ENCODE results near the gene ADSS1.

Gene ADSS1

GRCh38 chr14:104723651-104724406 lies at the start of gene ADSS1:
Gene ADSS1 (plus strand): TSS chr14:104724229. CDS start chr14:104724271, 42 bp downstream.
- peak within 1 kb of the TSS; percentile 81 for H3K27ac ChIP-seq
- ChIA-PET POLR2A (ENCODE audit: low non-redundant PET) (interaction anchor here (0.6 kb wide), 1 partner anchor 27 kb away, joined by 3 read pairs; no protein-coding TSS in a partner anchor), CTCF (interaction anchor here (0.6 to 4.7 kb wide), 10 partner anchors 9 to 1819 kb away, joined by 3 to 28 read pairs (median 5); no protein-coding TSS in a partner anchor)
- DNase-seq (ENCODE audit: low spot score): peak; percentile 67
- TF ChIP-seq CTCF (conservative IDR thresholded peaks at IDR 0.05; ENCODE audit: low read depth): peak; percentile 96

GRCh38 chr14:104675447-104675846 lies 48.6 kb upstream of the ADSS1 start:
- ChIA-PET POLR2A (ENCODE audit: low non-redundant PET) (no interaction called here), CTCF (interaction anchor here (0.6 kb wide), 1 partner anchor 1021 kb away, joined by 4 read pairs; no protein-coding TSS in a partner anchor)
- no peak for TF ChIP-seq CTCF (conservative IDR thresholded peaks at IDR 0.05; ENCODE audit: low read depth)
- DNase-seq (ENCODE audit: low spot score): no peak
- H3K27ac ChIP-seq: no peak overlapping the region

- no peak for DNase-seq (ENCODE audit: low spot score)
- ChIA-PET CTCF (interaction anchor here (0.6 kb wide), 1 partner anchor 1022 kb away, joined by 4 read pairs; no protein-coding TSS in a partner anchor), POLR2A (ENCODE audit: low non-redundant PET) (no interaction called here)
- TF ChIP-seq CTCF (conservative IDR thresholded peaks at IDR 0.05; ENCODE audit: low read depth): no peak
- peak overlapping the region; percentile 99 for H3K27ac ChIP-seq
Observed at GRCh38 chr14:104676130-104676693, 47.8 kb upstream of the ADSS1 start.

- no peak for TF ChIP-seq CTCF (conservative IDR thresholded peaks at IDR 0.05; ENCODE audit: low read depth)
- ChIA-PET CTCF (interaction anchor here (0.6 kb wide), 1 partner anchor 21 kb away, joined by 4 read pairs; no protein-coding TSS in a partner anchor), POLR2A (ENCODE audit: low non-redundant PET) (no interaction called here)
- H3K27ac ChIP-seq: peak overlapping the region; percentile 99
- DNase-seq (ENCODE audit: low spot score): no peak
Observed at GRCh38 chr14:104676694-104677511, 47.1 kb upstream of the ADSS1 start.

- ChIA-PET POLR2A (ENCODE audit: low non-redundant PET) (interaction anchor here (0.6 kb wide), 1 partner anchor 368 kb away, joined by 4 read pairs; no protein-coding TSS in a partner anchor), CTCF (interaction anchor here (0.6 to 1.0 kb wide), 4 partner anchors 12 to 1488 kb away, joined by 3 to 4 read pairs (median 3); no protein-coding TSS in a partner anchor)
- peak; percentile 36 for DNase-seq (ENCODE audit: low spot score)
- peak overlapping the region; percentile 99 for H3K27ac ChIP-seq
- no peak for TF ChIP-seq CTCF (conservative IDR thresholded peaks at IDR 0.05; ENCODE audit: low read depth)
Observed at GRCh38 chr14:104677512-104678332, 46.3 kb upstream of the ADSS1 start.

Measured in RWPE1 (cell line).